ENCODE results near the gene TUBE1.

TUBE1 gene

GRCh38 chr6:112033791-112034615, 53.3 kb downstream of the TUBE1 start:
- no peak for DNase-seq (ENCODE audit: low spot score)

- DNase-seq (ENCODE audit: low spot score), result no peak
These were observed 54.6 kb downstream of the TUBE1 start for GRCh38 chr6:112032728-112033127.

- DNase-seq (ENCODE audit: low spot score), result no peak
These were observed 55.3 kb downstream of the TUBE1 start for GRCh38 chr6:112031960-112032359.

GRCh38 chr6:112030961-112031660, 56.2 kb downstream of the TUBE1 start:
- DNase-seq (ENCODE audit: low spot score), result no peak

- no peak for DNase-seq (ENCODE audit: low spot score)
These were observed 56.9 kb downstream of the TUBE1 start for GRCh38 chr6:112030206-112030960.

- DNase-seq (ENCODE audit: low spot score), result no peak
These were observed 58.0 kb downstream of the TUBE1 start for GRCh38 chr6:112029045-112029822.

GRCh38 chr6:112027942-112028674, 59.2 kb downstream of the TUBE1 start:
- DNase-seq (ENCODE audit: low spot score), result no peak

- DNase-seq (ENCODE audit: low spot score), result no peak
These were observed 60.3 kb downstream of the TUBE1 start for GRCh38 chr6:112026933-112027332.

GRCh38 chr6:112024464-112024863, 62.8 kb downstream of the TUBE1 start:
- DNase-seq (ENCODE audit: low spot score), result no peak

GRCh38 chr6:112022749-112023148, 64.5 kb downstream of the TUBE1 start:
- DNase-seq (ENCODE audit: low spot score), result no peak

GRCh38 chr6:112021691-112022310, 65.5 kb downstream of the TUBE1 start:
- DNase-seq (ENCODE audit: low spot score), result no peak

Data from COLO829 (cell line).